ENCODE measurements around the gene LRP1B.

Gene LRP1B

DNA sequence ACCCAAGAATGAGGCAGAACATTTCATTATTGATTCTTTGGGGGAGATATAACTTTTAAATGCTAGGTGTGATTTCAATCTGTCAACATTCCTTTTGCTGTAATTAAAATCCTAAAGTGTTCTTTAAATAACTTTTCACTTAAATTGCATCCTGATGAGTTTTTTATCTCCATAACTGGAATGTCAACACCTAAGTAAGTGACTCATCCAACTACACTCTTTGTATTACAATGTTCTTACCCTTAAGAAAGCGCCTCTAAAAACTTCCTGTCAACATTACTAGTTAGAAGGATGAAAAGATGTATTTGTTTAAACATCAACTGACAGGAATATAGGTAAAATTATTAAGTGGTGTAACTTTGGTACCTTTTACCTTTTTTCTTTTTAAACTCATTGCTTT, 1657.0 kb downstream of the LRP1B start:
- no peak for TF ChIP-seq EP300 (IDR thresholded peaks at IDR 0.05; ENCODE audit: borderline replicate concordance)
- TF ChIP-seq YY1 (IDR thresholded peaks at IDR 0.05; ENCODE audit: low read depth): no peak
- no peak for TF ChIP-seq EGR1 (IDR thresholded peaks at IDR 0.05)
- TF ChIP-seq, protein P1, sequence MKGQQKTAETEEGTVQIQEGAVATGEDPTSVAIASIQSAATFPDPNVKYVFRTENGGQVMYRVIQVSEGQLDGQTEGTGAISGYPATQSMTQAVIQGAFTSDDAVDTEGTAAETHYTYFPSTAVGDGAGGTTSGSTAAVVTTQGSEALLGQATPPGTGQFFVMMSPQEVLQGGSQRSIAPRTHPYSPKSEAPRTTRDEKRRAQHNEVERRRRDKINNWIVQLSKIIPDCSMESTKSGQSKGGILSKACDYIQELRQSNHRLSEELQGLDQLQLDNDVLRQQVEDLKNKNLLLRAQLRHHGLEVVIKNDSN (IDR thresholded peaks at IDR 0.05): no peak
- no peak for TF ChIP-seq TEAD4 (IDR thresholded peaks at IDR 0.05)
- TF ChIP-seq ZBTB7A (IDR thresholded peaks at IDR 0.05; ENCODE audit: low read depth): no peak
- no peak for TF ChIP-seq NFIC (IDR thresholded peaks at IDR 0.05)
- TF ChIP-seq, protein P2, sequence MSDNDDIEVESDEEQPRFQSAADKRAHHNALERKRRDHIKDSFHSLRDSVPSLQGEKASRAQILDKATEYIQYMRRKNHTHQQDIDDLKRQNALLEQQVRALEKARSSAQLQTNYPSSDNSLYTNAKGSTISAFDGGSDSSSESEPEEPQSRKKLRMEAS (IDR thresholded peaks at IDR 0.05): no peak

DNA sequence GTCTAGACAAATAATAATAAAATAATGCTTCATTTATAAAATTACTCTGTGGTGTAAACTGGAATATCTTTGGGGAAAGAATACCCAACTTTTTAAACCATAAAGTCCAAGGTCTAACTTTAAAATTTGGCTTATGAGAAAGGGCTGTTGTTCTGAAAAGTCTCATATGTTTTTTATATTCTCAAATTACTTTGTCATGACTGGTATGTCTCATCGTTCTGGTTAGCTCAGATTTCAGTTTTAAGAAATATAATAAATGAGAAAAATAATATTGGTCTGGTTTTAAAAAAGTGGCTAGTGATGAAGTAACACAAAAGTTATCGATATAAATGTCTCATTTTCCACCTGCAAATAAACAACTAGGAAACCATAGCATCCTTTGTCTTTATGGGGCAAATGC, 1658.1 kb downstream of the LRP1B start:
- TF ChIP-seq EGR1 (IDR thresholded peaks at IDR 0.05) (no peak), FOXM1 (IDR thresholded peaks at IDR 0.05; ENCODE audit: borderline replicate concordance, low read depth) (no peak)

DNA sequence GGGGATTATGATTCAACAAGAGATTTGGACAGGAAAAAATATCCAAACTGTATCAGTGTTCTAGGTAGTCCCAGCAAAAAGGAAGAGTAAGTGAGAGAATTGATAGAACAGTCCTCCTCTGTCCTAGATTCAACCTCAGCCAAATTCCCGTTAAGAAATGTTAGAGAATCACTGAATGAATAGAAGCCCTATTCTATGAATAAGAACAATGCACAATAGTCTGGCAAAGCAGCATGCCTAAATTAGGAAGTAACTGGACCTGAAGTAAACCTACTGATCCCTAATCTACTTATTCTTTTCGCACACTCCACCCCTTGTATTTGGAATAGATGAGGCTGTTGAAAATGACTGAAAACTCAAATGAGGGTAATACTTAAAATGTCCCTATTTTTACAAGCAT, 1665.5 kb downstream of the LRP1B start:
- no peak for TF ChIP-seq ZBTB7A (IDR thresholded peaks at IDR 0.05; ENCODE audit: low read depth)
- TF ChIP-seq NFIC (IDR thresholded peaks at IDR 0.05): no peak
- TF ChIP-seq, protein P2 (IDR thresholded peaks at IDR 0.05): no peak
- TF ChIP-seq, protein P1 (IDR thresholded peaks at IDR 0.05): no peak
- TF ChIP-seq, protein P3, sequence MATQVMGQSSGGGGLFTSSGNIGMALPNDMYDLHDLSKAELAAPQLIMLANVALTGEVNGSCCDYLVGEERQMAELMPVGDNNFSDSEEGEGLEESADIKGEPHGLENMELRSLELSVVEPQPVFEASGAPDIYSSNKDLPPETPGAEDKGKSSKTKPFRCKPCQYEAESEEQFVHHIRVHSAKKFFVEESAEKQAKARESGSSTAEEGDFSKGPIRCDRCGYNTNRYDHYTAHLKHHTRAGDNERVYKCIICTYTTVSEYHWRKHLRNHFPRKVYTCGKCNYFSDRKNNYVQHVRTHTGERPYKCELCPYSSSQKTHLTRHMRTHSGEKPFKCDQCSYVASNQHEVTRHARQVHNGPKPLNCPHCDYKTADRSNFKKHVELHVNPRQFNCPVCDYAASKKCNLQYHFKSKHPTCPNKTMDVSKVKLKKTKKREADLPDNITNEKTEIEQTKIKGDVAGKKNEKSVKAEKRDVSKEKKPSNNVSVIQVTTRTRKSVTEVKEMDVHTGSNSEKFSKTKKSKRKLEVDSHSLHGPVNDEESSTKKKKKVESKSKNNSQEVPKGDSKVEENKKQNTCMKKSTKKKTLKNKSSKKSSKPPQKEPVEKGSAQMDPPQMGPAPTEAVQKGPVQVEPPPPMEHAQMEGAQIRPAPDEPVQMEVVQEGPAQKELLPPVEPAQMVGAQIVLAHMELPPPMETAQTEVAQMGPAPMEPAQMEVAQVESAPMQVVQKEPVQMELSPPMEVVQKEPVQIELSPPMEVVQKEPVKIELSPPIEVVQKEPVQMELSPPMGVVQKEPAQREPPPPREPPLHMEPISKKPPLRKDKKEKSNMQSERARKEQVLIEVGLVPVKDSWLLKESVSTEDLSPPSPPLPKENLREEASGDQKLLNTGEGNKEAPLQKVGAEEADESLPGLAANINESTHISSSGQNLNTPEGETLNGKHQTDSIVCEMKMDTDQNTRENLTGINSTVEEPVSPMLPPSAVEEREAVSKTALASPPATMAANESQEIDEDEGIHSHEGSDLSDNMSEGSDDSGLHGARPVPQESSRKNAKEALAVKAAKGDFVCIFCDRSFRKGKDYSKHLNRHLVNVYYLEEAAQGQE (IDR thresholded peaks at IDR 0.05; ENCODE audit: low read depth): no peak
- TF ChIP-seq YY1 (IDR thresholded peaks at IDR 0.05; ENCODE audit: low read depth): no peak

DNA sequence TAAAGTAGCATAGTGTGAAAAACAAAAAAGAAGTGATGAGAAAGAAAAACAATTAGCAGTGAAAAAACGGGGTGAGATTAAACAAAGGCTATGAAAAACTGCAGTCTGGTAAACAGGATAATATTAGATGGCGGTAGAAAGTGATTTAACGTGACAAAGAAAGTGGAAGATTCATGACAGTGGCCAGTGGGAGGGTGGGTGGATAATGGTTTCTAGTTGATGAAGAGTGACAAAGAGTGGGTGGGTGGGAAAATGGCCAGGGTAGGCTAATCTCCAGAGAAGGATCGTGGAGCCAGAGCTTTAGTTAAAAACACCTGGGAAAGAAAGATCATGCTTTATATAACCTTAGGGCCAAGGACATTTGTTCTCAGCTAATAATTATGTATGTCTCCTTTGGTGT, 1667.8 kb downstream of the LRP1B start:
- TF ChIP-seq EGR1 (IDR thresholded peaks at IDR 0.05) (no peak), TEAD4 (IDR thresholded peaks at IDR 0.05) (no peak), YY1 (IDR thresholded peaks at IDR 0.05; ENCODE audit: low read depth) (no peak), EP300 (IDR thresholded peaks at IDR 0.05; ENCODE audit: borderline replicate concordance) (no peak), CEBPB (IDR thresholded peaks at IDR 0.05) (no peak), TAF1 (IDR thresholded peaks at IDR 0.05; ENCODE audit: low read depth) (no peak), NFIC (IDR thresholded peaks at IDR 0.05) (no peak), ZBTB7A (IDR thresholded peaks at IDR 0.05; ENCODE audit: low read depth) (no peak), CREB1 (IDR thresholded peaks at IDR 0.05; ENCODE audit: low read depth) (no peak), FOXM1 (IDR thresholded peaks at IDR 0.05; ENCODE audit: borderline replicate concordance, low read depth) (no peak), RAD21 (IDR thresholded peaks at IDR 0.05; ENCODE audit: low read depth) (no peak), TCF12 (IDR thresholded peaks at IDR 0.05; ENCODE audit: low read depth) (no peak)
- TF ChIP-seq, protein P1 (IDR thresholded peaks at IDR 0.05): no peak
- TF ChIP-seq, protein P3 (IDR thresholded peaks at IDR 0.05; ENCODE audit: low read depth): no peak
- TF ChIP-seq, protein P2 (IDR thresholded peaks at IDR 0.05): no peak

DNA sequence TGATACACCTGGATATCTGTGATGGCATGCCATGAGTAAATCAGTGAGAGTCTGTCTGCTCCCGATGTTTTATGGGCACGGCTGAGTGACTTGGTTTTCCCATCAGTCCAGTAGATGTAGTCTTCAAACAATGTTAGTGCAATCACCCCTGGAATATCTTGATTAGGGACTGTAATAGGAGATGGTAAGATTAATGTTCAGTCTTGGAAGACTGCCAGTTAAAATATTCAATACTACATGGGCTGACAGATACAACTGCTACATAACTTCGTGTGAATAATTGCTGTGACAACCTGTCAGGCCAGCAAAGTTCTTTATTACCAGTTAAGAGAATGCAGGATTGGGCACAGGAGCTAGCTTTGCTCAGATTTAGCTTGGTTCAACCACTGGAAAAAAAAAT, 1673.3 kb downstream of the LRP1B start:
- TF ChIP-seq NFIC (IDR thresholded peaks at IDR 0.05) (no peak), CREB1 (IDR thresholded peaks at IDR 0.05; ENCODE audit: low read depth) (no peak), ZBTB7A (IDR thresholded peaks at IDR 0.05; ENCODE audit: low read depth) (no peak)
- TF ChIP-seq, protein P3 (IDR thresholded peaks at IDR 0.05; ENCODE audit: low read depth): no peak

Data from Ishikawa (cell line).